Rectal smooth muscle tissue (tissue), 1 donor: ENCODE measurements around the gene KLHL17.

Experiments used
- H3K27ac ChIP-seq: one replicate; pipeline ENCODE4 v1.7.0; 2013; ENCODE audit warnings: low read depth, low read length, inconsistent platforms
- H3K27me3 ChIP-seq: one replicate; pipeline ENCODE4 v1.7.0; 2013; ENCODE audit warnings: low read length; ENCODE audit not compliant: control insufficient read depth, insufficient read depth
- H3K36me3 ChIP-seq: one replicate; pipeline ENCODE4 v1.7.0; 2013; ENCODE audit warnings: low read length; ENCODE audit not compliant: control insufficient read depth, insufficient read depth
- H3K4me1 ChIP-seq: one replicate; pipeline ENCODE4 v1.7.0; 2013; ENCODE audit warnings: low read length; ENCODE audit not compliant: control insufficient read depth, insufficient read depth
- H3K4me3 ChIP-seq: one replicate; pipeline ENCODE4 v1.7.0; 2013; ENCODE audit warnings: low read length
- H3K9ac ChIP-seq: one replicate; pipeline ENCODE4 v1.7.0; 2013; ENCODE audit warnings: low read length

Gene KLHL17

GRCh38 chr1:964691-965525, 4.5 kb downstream of the KLHL17 start:
- Histone ChIP-seq H3K36me3 (no peaks in the 10 kb centered on the region), H3K4me3 (no peak overlapping the region), H3K9ac (no peak overlapping the region), H3K4me1 (no peaks in the 10 kb centered on the region), H3K27ac (no peak overlapping the region), H3K27me3 (peaks cover 11% of the 10 kb centered on the region)

GRCh38 chr1:965526-966134, 5.2 kb downstream of the KLHL17 start:
- Histone ChIP-seq H3K27ac (no peak overlapping the region), H3K36me3 (no peaks in the 10 kb centered on the region), H3K4me3 (no peak overlapping the region), H3K27me3 (peaks cover 17% of the 10 kb centered on the region), H3K9ac (no peak overlapping the region), H3K4me1 (no peaks in the 10 kb centered on the region)

GRCh38 chr1:966135-966703, 5.8 kb downstream of the KLHL17 start, which contains the start of gene PLEKHN1:
TSS of gene PLEKHN1 (plus strand) at chr1:966482. CDS start at chr1:966532, 50 bp downstream.
- no peak within 1 kb of the TSS for H3K9ac ChIP-seq
- peaks cover 20% of the 10 kb centered on the region for H3K27me3 ChIP-seq
- H3K27ac ChIP-seq = no peak within 1 kb of the TSS

GRCh38 chr1:966704-967300, 6.4 kb downstream of the KLHL17 start:
- peaks cover 20% of the 10 kb centered on the region for H3K27me3 ChIP-seq

More at GRCh38 chr1:966135-966703, 5.8 kb downstream of the KLHL17 start, which contains the start of gene PLEKHN1:
- Histone ChIP-seq H3K4me1 (no peaks in the 10 kb centered on the region), H3K4me3 (peak within 1 kb of the TSS; percentile 78), H3K36me3 (no peaks in the 10 kb centered on the region)

GRCh38 chr1:967466-968343, 7.3 kb downstream of the KLHL17 start:
- Histone ChIP-seq H3K4me1 (no peaks in the 10 kb centered on the region), H3K36me3 (no peaks in the 10 kb centered on the region), H3K4me3 (no peak overlapping the region), H3K27ac (no peak overlapping the region), H3K9ac (no peak overlapping the region), H3K27me3 (peaks cover 23% of the 10 kb centered on the region)

More at GRCh38 chr1:966704-967300, 6.4 kb downstream of the KLHL17 start:
- peak overlapping the region; percentile 78 for H3K4me3 ChIP-seq
- no peak overlapping the region for H3K9ac ChIP-seq
- H3K4me1 ChIP-seq = no peaks in the 10 kb centered on the region
- no peak overlapping the region for H3K27ac ChIP-seq
- H3K36me3 ChIP-seq = no peaks in the 10 kb centered on the region

- Histone ChIP-seq H3K27ac (no peak overlapping the region), H3K9ac (no peak overlapping the region), H3K4me1 (no peaks in the 10 kb centered on the region), H3K4me3 (no peak overlapping the region), H3K27me3 (peaks cover 29% of the 10 kb centered on the region), H3K36me3 (no peaks in the 10 kb centered on the region)
Measured at GRCh38 chr1:969260-969855, 9.0 kb downstream of the KLHL17 start.

- Histone ChIP-seq H3K36me3 (no peaks in the 10 kb centered on the region), H3K9ac (no peak overlapping the region), H3K27ac (no peak overlapping the region), H3K4me3 (no peak overlapping the region), H3K4me1 (no peaks in the 10 kb centered on the region), H3K27me3 (peaks cover 29% of the 10 kb centered on the region)
Measured at GRCh38 chr1:970242-970972, 10.0 kb downstream of the KLHL17 start.

GRCh38 chr1:970973-971730, 10.8 kb downstream of the KLHL17 start:
- Histone ChIP-seq H3K9ac (no peak overlapping the region), H3K27ac (no peak overlapping the region), H3K27me3 (peaks cover 30% of the 10 kb centered on the region), H3K36me3 (no peaks in the 10 kb centered on the region), H3K4me3 (no peak overlapping the region), H3K4me1 (peaks cover 2% of the 10 kb centered on the region)

- H3K4me3 ChIP-seq = no peak overlapping the region
- H3K36me3 ChIP-seq = no peaks in the 10 kb centered on the region
- no peak overlapping the region for H3K9ac ChIP-seq
- no peak overlapping the region for H3K27ac ChIP-seq
- H3K27me3 ChIP-seq = peaks cover 32% of the 10 kb centered on the region
- peaks cover 2% of the 10 kb centered on the region for H3K4me1 ChIP-seq
Measured at GRCh38 chr1:971751-972506, 11.5 kb downstream of the KLHL17 start.
